Measurements from ENCODE around the gene GMCL2. TPM values are rescaled to one million over a fixed set of nuclear protein-coding genes. Genes with fewer than 3 reads are reported as not detected.

GMCL2 gene
- total RNA-seq, 1 donor from 2014 or later = not detected

DNA sequence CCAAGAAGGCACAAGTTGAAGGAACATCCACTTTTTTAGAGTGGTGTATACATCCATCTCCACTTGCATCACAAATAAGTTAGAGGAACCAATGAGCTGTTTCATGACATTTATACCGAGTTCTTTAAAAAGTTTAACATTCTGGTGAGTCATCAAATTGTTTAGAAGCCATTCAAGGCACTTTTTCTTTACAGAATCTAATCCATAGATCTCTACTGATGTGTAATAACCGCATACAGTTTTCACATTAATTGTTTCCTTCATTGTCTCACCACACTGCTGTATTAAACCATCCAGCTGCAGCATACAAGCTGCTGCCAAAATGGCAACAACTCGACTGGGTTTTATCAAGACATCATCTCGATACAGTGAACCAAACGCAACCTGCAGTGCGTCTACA is 744 bp downstream of the GMCL2 start:
- no peaks in the 10 kb centered on the region for H3K4me1 Mint-ChIP-seq (ENCODE audit: unreplicated experiment)
- H3K27ac Mint-ChIP-seq = no peak overlapping the region
- no peak overlapping the region for H3K4me3 Mint-ChIP-seq
- no peak for DNase-seq (ENCODE audit: extremely low spot score, unreplicated experiment)
- TF ChIP-seq, protein P1, sequence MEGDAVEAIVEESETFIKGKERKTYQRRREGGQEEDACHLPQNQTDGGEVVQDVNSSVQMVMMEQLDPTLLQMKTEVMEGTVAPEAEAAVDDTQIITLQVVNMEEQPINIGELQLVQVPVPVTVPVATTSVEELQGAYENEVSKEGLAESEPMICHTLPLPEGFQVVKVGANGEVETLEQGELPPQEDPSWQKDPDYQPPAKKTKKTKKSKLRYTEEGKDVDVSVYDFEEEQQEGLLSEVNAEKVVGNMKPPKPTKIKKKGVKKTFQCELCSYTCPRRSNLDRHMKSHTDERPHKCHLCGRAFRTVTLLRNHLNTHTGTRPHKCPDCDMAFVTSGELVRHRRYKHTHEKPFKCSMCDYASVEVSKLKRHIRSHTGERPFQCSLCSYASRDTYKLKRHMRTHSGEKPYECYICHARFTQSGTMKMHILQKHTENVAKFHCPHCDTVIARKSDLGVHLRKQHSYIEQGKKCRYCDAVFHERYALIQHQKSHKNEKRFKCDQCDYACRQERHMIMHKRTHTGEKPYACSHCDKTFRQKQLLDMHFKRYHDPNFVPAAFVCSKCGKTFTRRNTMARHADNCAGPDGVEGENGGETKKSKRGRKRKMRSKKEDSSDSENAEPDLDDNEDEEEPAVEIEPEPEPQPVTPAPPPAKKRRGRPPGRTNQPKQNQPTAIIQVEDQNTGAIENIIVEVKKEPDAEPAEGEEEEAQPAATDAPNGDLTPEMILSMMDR (conservative IDR thresholded peaks at IDR 0.05) = no peak
- H3K9me3 Mint-ChIP-seq = no peaks in the 10 kb centered on the region
- no peaks in the 10 kb centered on the region for H3K36me3 Mint-ChIP-seq
- no peaks in the 10 kb centered on the region for H3K27me3 Mint-ChIP-seq

DNA sequence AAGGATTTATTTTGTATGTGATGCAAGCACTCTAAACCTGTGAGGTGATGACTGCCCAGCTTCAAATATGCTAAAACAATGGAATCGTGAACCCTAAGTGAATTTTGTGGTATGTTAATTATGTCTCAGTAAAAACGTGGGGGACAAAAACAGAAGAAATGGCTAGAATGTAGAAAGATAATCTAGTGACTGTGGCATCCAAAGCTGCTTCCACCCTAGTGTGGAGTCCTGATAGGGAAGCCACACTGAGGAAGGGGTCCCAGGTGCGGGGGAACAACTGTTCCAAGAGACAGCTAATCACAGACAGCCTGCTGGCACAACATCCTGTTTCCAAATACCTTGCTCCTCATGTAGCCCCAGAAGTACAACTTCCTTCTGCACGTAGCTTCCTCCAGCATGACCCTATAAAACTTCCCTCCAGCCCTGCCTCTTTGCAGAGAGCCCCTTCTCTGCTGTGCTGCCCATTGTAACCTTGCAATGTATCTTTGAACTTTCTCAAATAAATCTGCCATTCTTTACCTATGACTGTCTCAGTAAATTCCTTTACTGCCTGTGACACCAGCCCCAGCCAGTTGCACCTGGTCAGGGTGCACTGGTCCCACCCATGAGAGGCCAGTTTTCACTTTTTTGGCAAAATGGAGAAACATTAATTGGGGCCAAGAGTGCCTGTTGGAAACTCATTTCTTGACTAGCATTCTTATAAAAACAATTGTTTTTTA is 4.9 kb downstream of the GMCL2 start:
- Mint-ChIP-seq H3K4me3 (no peak overlapping the region), H3K4me1 (ENCODE audit: unreplicated experiment) (no peaks in the 10 kb centered on the region), H3K27me3 (peaks cover 6% of the 10 kb centered on the region), H3K9me3 (no peaks in the 10 kb centered on the region), H3K36me3 (no peaks in the 10 kb centered on the region), H3K27ac (no peak overlapping the region)
- TF ChIP-seq, protein P1 (conservative IDR thresholded peaks at IDR 0.05) = no peak
- no peak for DNase-seq (ENCODE audit: extremely low spot score, unreplicated experiment)

DNA sequence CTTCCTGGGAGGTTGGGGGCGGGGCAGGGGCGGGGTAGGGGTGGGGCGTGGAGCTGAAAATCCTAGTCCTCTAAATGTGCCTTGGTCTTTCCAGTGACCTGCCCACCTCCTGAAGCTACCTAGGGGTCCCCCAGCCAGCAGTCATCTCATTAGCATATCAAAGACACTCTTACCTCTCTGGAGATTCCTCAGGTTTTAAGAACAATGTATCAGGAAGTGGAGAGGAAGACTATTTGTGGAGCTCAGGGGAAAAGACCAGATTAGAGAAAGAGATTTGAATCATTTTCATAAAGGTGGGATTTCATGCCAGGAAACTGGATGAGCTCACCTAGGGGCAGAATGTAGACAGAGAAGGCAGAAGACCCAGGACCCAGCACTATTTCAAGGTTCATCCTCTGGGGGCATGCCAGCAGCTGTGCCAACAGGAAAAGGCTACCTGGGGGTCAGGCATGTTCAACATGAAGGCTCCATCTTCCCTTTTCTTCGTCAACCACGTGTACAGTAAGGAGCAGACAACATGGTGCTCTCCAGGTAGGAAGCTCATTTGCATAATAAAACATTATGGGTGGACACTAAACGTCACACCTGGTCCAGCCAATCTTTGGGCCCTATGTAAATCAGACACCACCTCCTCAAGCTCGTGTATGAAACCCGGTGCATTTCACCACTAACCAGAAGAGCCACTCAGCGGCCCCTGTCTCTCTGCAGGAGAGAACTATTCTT is 6.9 kb downstream of the GMCL2 start:
- H3K27ac Mint-ChIP-seq = no peak overlapping the region
- no peak overlapping the region for H3K4me3 Mint-ChIP-seq
- TF ChIP-seq, protein P1 (conservative IDR thresholded peaks at IDR 0.05) = no peak
- H3K27me3 Mint-ChIP-seq = peaks cover 6% of the 10 kb centered on the region
- H3K4me1 Mint-ChIP-seq (ENCODE audit: unreplicated experiment) = no peaks in the 10 kb centered on the region
- no peaks in the 10 kb centered on the region for H3K9me3 Mint-ChIP-seq
- DNase-seq (ENCODE audit: extremely low spot score, unreplicated experiment) = no peak
- H3K36me3 Mint-ChIP-seq = no peaks in the 10 kb centered on the region

DNA sequence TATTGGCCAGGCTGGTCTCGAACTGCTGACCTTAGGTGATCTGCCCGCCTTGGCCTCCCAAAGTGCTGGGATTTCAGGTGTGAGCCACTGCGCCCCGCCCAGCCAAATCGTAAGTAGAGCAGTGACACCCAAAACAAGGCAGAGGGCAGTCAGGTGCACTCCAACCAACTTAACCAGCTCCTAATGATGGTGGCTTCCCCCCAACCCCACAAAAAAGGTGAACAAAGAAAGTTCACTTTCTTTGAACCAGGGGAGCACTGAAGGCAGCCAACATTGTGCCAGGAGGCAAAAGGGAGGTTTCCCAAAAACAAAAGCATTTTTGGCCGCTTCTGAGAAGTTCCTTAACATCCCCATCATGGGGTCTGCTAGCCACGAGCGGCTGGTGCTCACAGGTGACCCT is 9.6 kb downstream of the GMCL2 start:
- no peak for DNase-seq (ENCODE audit: extremely low spot score, unreplicated experiment)
- Mint-ChIP-seq H3K4me1 (ENCODE audit: unreplicated experiment) (no peaks in the 10 kb centered on the region), H3K9me3 (no peaks in the 10 kb centered on the region), H3K27me3 (peaks cover 6% of the 10 kb centered on the region), H3K27ac (no peak overlapping the region), H3K36me3 (no peaks in the 10 kb centered on the region), H3K4me3 (no peak overlapping the region)
- TF ChIP-seq, protein P1 (conservative IDR thresholded peaks at IDR 0.05) = no peak

DNA sequence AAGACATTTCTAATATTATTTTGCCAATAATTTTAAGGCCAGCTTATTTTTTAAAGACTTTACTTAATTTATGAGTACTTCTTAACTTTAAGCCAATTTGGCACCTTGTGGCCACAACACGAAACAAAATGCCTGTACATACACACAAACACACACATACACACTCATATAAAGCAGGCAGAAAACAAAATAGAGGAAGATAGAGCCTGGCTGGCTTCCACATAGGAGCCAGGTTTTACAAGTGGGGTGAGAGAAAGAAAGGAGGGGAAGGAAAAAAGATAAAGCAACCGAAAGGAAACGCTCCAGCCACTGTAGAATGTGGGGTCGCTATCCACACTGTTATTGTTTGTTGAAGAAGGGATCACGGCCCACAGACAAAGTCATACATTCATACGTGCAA is 10.4 kb downstream of the GMCL2 start:
- no peak for DNase-seq (ENCODE audit: extremely low spot score, unreplicated experiment)
- TF ChIP-seq, protein P1 (conservative IDR thresholded peaks at IDR 0.05) = no peak
- Mint-ChIP-seq H3K4me1 (ENCODE audit: unreplicated experiment) (no peaks in the 10 kb centered on the region), H3K27ac (no peak overlapping the region), H3K36me3 (no peaks in the 10 kb centered on the region), H3K27me3 (peaks cover 6% of the 10 kb centered on the region), H3K9me3 (no peaks in the 10 kb centered on the region), H3K4me3 (no peak overlapping the region)
